ENCODE data around the gene ZNF534. TPM values are rescaled to one million over a fixed set of nuclear protein-coding genes. Genes with fewer than 3 reads are reported as not detected.

Gene ZNF534
- total and polyA plus RNA-seq, 8 donors: 0.35 to 2.1 (median 0.45) TPM; not detected in 1

Other genes starting within 250 kb of the ZNF534 start
- gene PPP2R1A, start 239.1 kb upstream of the ZNF534 start, total RNA-seq: 100 to 1,000 TPM; 193 to 199 TPM
- gene PPP2R1A, start 239.1 kb upstream of the ZNF534 start, polyA plus RNA-seq (ENCODE audit: insufficient read length in 6 of 6): 100 to 1,000 TPM; 313 to 346 (median 333) TPM
- 10 to 100 TPM; 14.1 to 16.1 TPM for gene ZNF766, start 159.6 kb upstream of the ZNF534 start, total RNA-seq
- gene ZNF766, start 159.6 kb upstream of the ZNF534 start, polyA plus RNA-seq (ENCODE audit: insufficient read length in 6 of 6): 10 to 100 TPM; 16.4 to 22.8 (median 18.9) TPM
- 10 to 100 TPM; 10.7 to 12.1 TPM for gene ZNF480, start 132.0 kb upstream of the ZNF534 start, total RNA-seq
- gene ZNF480, start 132.0 kb upstream of the ZNF534 start, polyA plus RNA-seq (ENCODE audit: insufficient read length in 6 of 6): 10 to 100 TPM; 13.4 to 15.2 (median 14.3) TPM
- gene ZNF610, start 92.9 kb upstream of the ZNF534 start, total RNA-seq: 1 to 10 TPM; 2.1 to 5.7 TPM
- 10 to 100 TPM in 5 of 6 donors, 1 to 10 TPM in 1; 9.1 to 13.9 (median 11.5) TPM for gene ZNF610, start 92.9 kb upstream of the ZNF534 start, polyA plus RNA-seq (ENCODE audit: insufficient read length in 6 of 6)
- 10 to 100 TPM; 12.8 to 15.4 TPM for gene ZNF880, start 59.2 kb upstream of the ZNF534 start, total RNA-seq
- 10 to 100 TPM; 24.8 to 31.3 (median 29.5) TPM for gene ZNF880, start 59.2 kb upstream of the ZNF534 start, polyA plus RNA-seq (ENCODE audit: insufficient read length in 6 of 6)
- 10 to 100 TPM; 17.5 to 26.7 TPM for gene ZNF528, start 31.3 kb upstream of the ZNF534 start, total RNA-seq
- 10 to 100 TPM; 54.3 to 89.5 (median 70.8) TPM for gene ZNF528, start 31.3 kb upstream of the ZNF534 start, polyA plus RNA-seq (ENCODE audit: insufficient read length in 6 of 6)
- gene ZNF578, start 24.4 kb downstream of the ZNF534 start, total RNA-seq: 1 to 10 TPM; 1.7 to 2.3 TPM
- 1 to 10 TPM; 4.0 to 8.7 (median 6.3) TPM for gene ZNF578, start 24.4 kb downstream of the ZNF534 start, polyA plus RNA-seq (ENCODE audit: insufficient read length in 6 of 6)
- 10 to 100 TPM; 23.8 to 24.6 TPM for gene ZNF808, start 98.5 kb downstream of the ZNF534 start, total RNA-seq
- gene ZNF808, start 98.5 kb downstream of the ZNF534 start, polyA plus RNA-seq (ENCODE audit: insufficient read length in 6 of 6): 10 to 100 TPM; 13.9 to 21.6 (median 17.5) TPM
- gene ZNF701, start 141.1 kb downstream of the ZNF534 start, total RNA-seq: 10 to 100 TPM; 18.1 to 19.1 TPM
- gene ZNF701, start 141.1 kb downstream of the ZNF534 start, polyA plus RNA-seq (ENCODE audit: insufficient read length in 6 of 6): 10 to 100 TPM; 19.4 to 22.3 (median 20.8) TPM
- 10 to 100 TPM; 44.0 to 44.1 TPM for gene ZNF83, start 209.2 kb downstream of the ZNF534 start, total RNA-seq
- 100 to 1,000 TPM in 5 of 6 donors, 10 to 100 TPM in 1; 69.3 to 187 (median 119) TPM for gene ZNF83, start 209.2 kb downstream of the ZNF534 start, polyA plus RNA-seq (ENCODE audit: insufficient read length in 6 of 6)